22Rv1 (cell line): ENCODE data around the gene DOCK3.

Experiments used
- ZFX ChIP-seq: fragments of 450-650 bp; IDR thresholded peaks from 2 replicates; pipeline ENCODE4 v1.6.1; 2017; ENCODE audit warnings: antibody characterized with exemption, borderline replicate concordance
- TF ChIP-seq, protein P1 (sequence below): fragments of 450-650 bp; IDR thresholded peaks from 2 replicates; pipeline ENCODE4 v1.5.1; 2017; ENCODE audit warnings: mild to moderate bottlenecking

DNA sequence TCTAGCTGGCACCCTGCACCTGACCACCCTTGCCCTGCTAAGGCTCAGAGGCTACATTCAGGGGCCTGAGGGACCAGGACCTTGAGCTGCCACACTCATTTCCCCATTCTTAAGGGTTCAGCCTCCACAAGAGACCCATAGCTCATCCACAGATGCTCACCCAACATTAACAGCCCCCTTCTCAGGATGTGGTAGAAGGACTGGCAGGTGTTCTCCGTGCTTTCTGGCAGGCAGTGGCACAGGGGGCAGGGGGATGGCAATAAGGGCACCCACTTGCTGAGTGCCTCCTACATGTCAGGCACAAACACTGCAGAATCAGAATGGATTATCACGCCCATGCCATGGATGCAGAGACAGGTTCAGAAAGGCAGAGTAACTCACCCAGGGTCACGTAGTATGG lies 48.3 kb upstream of the DOCK3 start:
- TF ChIP-seq, protein P1, sequence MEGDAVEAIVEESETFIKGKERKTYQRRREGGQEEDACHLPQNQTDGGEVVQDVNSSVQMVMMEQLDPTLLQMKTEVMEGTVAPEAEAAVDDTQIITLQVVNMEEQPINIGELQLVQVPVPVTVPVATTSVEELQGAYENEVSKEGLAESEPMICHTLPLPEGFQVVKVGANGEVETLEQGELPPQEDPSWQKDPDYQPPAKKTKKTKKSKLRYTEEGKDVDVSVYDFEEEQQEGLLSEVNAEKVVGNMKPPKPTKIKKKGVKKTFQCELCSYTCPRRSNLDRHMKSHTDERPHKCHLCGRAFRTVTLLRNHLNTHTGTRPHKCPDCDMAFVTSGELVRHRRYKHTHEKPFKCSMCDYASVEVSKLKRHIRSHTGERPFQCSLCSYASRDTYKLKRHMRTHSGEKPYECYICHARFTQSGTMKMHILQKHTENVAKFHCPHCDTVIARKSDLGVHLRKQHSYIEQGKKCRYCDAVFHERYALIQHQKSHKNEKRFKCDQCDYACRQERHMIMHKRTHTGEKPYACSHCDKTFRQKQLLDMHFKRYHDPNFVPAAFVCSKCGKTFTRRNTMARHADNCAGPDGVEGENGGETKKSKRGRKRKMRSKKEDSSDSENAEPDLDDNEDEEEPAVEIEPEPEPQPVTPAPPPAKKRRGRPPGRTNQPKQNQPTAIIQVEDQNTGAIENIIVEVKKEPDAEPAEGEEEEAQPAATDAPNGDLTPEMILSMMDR: no peak
- no peak for TF ChIP-seq ZFX
